ENCODE measurements around the gene BICD1. TPM values are rescaled to one million over a fixed set of nuclear protein-coding genes. Genes with fewer than 3 reads are reported as not detected.

The BICD1 gene
- total RNA-seq, 1 experiment from 2014 or later, result 45.6 TPM

GRCh38 chr12:32072102-32072501 lies 34.5 kb upstream of the BICD1 start:
- no TSS peak for BruUV-seq (replicated peaks)
- TF ChIP-seq, protein P1, sequence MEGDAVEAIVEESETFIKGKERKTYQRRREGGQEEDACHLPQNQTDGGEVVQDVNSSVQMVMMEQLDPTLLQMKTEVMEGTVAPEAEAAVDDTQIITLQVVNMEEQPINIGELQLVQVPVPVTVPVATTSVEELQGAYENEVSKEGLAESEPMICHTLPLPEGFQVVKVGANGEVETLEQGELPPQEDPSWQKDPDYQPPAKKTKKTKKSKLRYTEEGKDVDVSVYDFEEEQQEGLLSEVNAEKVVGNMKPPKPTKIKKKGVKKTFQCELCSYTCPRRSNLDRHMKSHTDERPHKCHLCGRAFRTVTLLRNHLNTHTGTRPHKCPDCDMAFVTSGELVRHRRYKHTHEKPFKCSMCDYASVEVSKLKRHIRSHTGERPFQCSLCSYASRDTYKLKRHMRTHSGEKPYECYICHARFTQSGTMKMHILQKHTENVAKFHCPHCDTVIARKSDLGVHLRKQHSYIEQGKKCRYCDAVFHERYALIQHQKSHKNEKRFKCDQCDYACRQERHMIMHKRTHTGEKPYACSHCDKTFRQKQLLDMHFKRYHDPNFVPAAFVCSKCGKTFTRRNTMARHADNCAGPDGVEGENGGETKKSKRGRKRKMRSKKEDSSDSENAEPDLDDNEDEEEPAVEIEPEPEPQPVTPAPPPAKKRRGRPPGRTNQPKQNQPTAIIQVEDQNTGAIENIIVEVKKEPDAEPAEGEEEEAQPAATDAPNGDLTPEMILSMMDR (IDR thresholded peaks at IDR 0.05; ENCODE audit: unreplicated experiment), result no peak
- H3K36me3 Mint-ChIP-seq (ENCODE audit: insufficient read depth, unreplicated experiment), result no peaks in the 10 kb centered on the region
- H3K4me3 Mint-ChIP-seq (ENCODE audit: low read depth, unreplicated experiment), result no peak overlapping the region
- intact Hi-C loops (cut with micrococcal nuclease; ENCODE audit: unreplicated experiment), result no loop called here
- no peak overlapping the region for H3K27ac Mint-ChIP-seq (ENCODE audit: unreplicated experiment)
- CTCF ChIA-PET, result no interaction called here
- H3K27me3 Mint-ChIP-seq (ENCODE audit: unreplicated experiment), result no peaks in the 10 kb centered on the region
- peaks cover 17% of the 10 kb centered on the region for H3K4me1 Mint-ChIP-seq (ENCODE audit: low read depth, unreplicated experiment)
- H3K9me3 Mint-ChIP-seq (ENCODE audit: low read depth, unreplicated experiment), result peaks cover 2% of the 10 kb centered on the region
- no peak for DNase-seq

DNA sequence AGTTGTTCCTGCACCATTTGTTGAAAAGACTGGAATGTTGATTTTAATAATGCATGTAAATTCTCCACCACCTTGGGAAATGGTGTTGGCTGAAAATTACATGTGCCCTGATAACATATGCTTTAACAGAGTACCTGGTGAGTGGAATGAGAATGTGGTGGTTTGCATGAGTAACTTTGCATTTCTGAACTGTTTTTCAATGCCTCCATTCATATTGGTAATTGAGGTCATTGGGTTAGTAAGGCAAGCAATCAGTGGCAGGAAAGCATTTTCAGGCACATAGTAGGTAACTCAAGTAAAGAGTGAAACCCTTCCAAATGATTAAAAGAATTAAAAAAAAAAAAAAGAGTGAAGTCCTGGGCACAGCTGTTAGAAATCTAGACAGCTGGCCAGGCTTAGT lies 32.2 kb upstream of the BICD1 start:
- H3K4me1 Mint-ChIP-seq (ENCODE audit: low read depth, unreplicated experiment), result peaks cover 10% of the 10 kb centered on the region
- BruUV-seq (replicated peaks), result no TSS peak
- intact Hi-C loops (cut with micrococcal nuclease; ENCODE audit: unreplicated experiment), result no loop called here
- TF ChIP-seq, protein P1 (IDR thresholded peaks at IDR 0.05; ENCODE audit: unreplicated experiment), result no peak
- H3K27ac Mint-ChIP-seq (ENCODE audit: unreplicated experiment), result no peak overlapping the region
- no peaks in the 10 kb centered on the region for H3K36me3 Mint-ChIP-seq (ENCODE audit: insufficient read depth, unreplicated experiment)
- H3K9me3 Mint-ChIP-seq (ENCODE audit: low read depth, unreplicated experiment), result peaks cover 2% of the 10 kb centered on the region
- CTCF ChIA-PET, result no interaction called here
- no peak for DNase-seq
- H3K4me3 Mint-ChIP-seq (ENCODE audit: low read depth, unreplicated experiment), result no peak overlapping the region
- H3K27me3 Mint-ChIP-seq (ENCODE audit: unreplicated experiment), result no peaks in the 10 kb centered on the region

- CTCF ChIA-PET, result interaction anchor here (1.0 kb wide), 1 partner anchor 8 kb away, joined by 4 read pairs; no protein-coding TSS in a partner anchor
- BruUV-seq (replicated peaks), result no TSS peak
- H3K27ac Mint-ChIP-seq (ENCODE audit: unreplicated experiment), result no peak overlapping the region
These were observed 29.7 kb upstream of the BICD1 start for GRCh38 chr12:32076941-32077340.

DNA sequence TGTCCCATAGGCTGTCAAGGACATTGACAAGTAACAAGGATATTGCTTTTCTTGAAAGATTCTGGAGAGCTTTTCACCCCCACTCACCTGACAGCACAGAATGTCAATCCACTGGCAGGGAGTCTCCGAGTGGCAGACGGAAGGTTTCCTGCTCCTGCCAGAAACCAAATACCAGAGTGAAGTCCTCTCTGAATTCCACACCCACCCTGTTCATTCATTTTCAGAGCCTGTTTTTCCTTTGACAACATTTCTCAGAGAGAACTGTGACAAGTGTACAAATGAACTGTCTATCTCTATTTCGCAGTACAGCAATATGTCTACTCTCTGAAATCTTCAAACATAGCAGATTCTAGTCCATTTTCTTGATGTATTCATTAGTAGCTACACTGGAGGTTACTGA lies 26.2 kb upstream of the BICD1 start:
- CTCF ChIA-PET, result interaction anchor here (0.6 kb wide), 1 partner anchor 207 kb away, joined by 8 read pairs; no protein-coding TSS in a partner anchor
- intact Hi-C loops (cut with micrococcal nuclease; ENCODE audit: unreplicated experiment), result no loop called here
- H3K27me3 Mint-ChIP-seq (ENCODE audit: unreplicated experiment), result no peaks in the 10 kb centered on the region
- no peak for DNase-seq
- H3K36me3 Mint-ChIP-seq (ENCODE audit: insufficient read depth, unreplicated experiment), result no peaks in the 10 kb centered on the region
- H3K4me3 Mint-ChIP-seq (ENCODE audit: low read depth, unreplicated experiment), result no peak overlapping the region
- BruUV-seq (replicated peaks), result no TSS peak
- no peaks in the 10 kb centered on the region for H3K4me1 Mint-ChIP-seq (ENCODE audit: low read depth, unreplicated experiment)
- no peak overlapping the region for H3K27ac Mint-ChIP-seq (ENCODE audit: unreplicated experiment)
- TF ChIP-seq, protein P1 (IDR thresholded peaks at IDR 0.05; ENCODE audit: unreplicated experiment), result no peak
- H3K9me3 Mint-ChIP-seq (ENCODE audit: low read depth, unreplicated experiment), result no peaks in the 10 kb centered on the region

More at GRCh38 chr12:32076941-32077340, 29.7 kb upstream of the BICD1 start:
- no peak for DNase-seq
- Mint-ChIP-seq H3K27me3 (ENCODE audit: unreplicated experiment) (no peaks in the 10 kb centered on the region), H3K9me3 (ENCODE audit: low read depth, unreplicated experiment) (peaks cover 2% of the 10 kb centered on the region), H3K4me1 (ENCODE audit: low read depth, unreplicated experiment) (no peaks in the 10 kb centered on the region), H3K4me3 (ENCODE audit: low read depth, unreplicated experiment) (no peak overlapping the region), H3K36me3 (ENCODE audit: insufficient read depth, unreplicated experiment) (no peaks in the 10 kb centered on the region)
- intact Hi-C loops (cut with micrococcal nuclease; ENCODE audit: unreplicated experiment), result no loop called here
- TF ChIP-seq, protein P1 (IDR thresholded peaks at IDR 0.05; ENCODE audit: unreplicated experiment), result no peak
